HUDEP-2 (cell line): ENCODE data around the gene TTC12.

ENCODE experiments used
- DNase-seq, 76 experiments: peaks; one replicate each; lab custom pipeline; 2025; ENCODE audit not compliant: unreplicated experiment in 76 of 76; lab: John Stamatoyannopoulos, UW

TTC12 gene

DNA sequence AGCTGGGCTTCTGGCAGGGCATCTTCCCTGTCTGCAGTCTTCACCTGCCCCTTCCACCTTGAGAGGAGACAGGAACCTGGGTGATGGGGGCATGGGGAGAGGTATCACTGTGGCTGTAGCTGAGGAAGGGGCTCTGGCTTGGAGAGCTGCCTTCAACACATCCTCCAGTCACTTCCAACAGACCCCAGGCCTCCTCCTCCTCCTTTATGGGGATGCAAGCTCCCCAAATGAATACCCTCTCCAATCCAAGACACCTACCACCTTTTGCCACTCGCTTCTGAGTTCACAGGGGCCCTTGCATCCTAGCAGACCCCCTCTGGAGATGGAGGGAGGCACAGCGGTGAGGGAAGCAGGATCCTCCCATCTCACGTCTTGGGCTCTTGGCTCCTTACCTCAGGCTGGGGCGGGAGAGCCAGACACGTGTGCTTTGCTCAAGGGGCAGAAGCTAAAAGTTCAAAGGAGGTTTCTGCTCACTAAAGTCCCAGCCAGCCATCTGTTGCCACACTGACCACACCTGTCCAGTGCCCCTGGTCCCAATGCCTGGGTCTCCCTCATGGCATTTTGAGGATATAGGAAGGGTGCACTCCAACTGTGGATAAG is 86.3 kb downstream of the TTC12 start:
- DNase-seq, result no peak

DNA sequence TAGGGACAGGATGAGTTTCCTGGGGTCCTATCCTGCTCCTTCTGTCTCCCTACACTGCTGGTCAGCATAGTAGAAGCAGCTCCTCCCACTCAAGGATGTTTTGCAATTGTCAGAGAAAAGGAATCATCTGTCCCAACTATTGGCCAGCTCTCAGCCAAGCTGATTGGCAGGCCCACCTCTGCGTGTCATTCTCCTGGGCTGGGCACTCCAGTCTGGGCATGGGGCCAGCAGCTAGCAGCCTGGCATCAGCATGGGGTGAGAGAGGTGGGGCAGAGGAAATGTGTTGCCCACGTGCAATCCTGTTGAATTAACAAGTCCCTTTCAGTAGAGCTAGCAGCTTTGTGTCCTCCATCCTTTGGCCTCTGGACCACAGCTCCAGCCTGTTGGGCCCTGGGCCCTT is 87.3 kb downstream of the TTC12 start:
- DNase-seq, result peak in 52 of 76 experiments; percentile 1 to 65 (median 28)

DNA sequence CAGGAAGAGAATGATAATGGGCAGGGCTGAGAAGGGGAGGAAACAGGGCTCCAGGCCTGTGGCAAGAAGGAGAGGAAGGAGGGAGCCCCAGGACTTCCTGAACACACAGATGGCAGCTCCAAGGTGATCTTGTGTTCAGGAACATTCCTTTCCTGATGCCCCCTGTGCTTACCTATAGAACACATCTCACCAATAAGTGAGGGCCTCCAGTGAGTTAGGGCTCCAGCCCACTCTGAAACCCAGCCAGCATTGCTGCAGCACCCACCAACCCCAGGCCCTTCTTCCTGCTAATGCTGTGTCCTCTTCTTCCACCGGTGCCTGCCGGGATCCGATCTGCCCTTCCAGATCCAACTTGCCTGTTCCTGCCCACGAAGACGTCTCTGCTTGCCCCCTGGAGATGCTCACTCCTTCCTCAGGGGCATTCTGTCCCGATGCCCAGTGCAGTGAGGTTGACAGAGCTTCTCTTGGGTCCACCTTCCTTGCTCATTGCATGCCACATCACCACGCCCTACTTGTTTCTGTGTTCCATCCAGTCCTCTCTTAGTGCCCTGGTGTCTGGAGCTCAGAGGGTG is 90.6 kb downstream of the TTC12 start:
- no peak for DNase-seq

DNA sequence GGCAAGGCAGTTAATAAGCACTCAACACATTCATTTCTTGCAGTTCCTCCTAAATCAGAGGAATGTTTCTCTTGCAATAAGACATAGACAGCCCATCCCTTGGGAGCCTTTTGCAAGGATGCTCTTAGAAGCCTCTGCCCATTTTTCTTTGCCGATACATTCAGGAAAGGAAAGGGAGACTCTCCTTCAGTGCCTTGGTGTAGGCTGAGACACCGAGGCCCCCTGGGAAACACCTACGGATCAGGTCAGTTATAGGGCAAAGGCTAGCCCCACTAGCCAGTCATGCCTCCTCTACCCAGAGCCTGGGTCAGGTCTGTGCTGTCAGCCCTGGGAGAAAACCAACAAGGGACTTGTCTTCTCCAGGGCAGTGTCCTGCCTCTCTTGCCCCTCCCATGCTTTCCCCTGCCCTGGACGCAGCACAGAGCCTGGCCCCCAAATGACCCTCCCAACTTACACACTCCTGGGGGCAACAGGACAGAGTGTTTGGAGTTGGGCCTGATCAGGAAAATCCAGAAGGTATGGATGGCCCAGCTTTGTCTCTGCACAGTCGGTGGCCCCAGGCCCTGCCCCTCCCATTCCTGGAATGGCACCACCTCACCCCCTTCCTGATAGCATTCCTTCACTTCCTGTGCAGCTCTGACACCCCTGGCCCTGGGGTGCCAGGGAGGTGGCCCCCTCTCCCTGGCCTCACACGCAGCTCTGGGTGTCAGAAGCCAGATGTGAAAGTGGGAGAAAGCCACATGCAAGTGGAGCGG is 91.5 kb downstream of the TTC12 start:
- DNase-seq, result no peak

DNA sequence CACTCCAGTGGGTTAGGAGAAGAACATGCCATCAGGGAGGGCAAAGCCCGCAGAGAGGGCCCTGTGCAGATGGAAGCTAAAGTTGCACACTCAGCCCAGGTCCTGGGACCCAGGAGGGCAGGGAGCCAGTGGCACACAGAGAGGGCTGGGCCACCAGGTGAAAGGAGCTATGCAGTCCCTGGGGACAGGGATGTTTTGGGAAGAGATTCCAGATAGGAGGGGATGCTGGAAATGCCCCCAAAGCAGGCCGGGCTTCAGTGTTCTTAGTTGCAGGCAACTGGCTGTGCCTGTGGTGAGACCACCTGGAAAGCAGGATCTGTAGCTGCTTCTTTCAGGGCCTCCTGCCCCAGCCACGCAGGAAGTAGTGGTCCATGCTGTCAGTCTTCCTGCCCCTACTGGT is 92.8 kb downstream of the TTC12 start:
- no peak for DNase-seq

DNA sequence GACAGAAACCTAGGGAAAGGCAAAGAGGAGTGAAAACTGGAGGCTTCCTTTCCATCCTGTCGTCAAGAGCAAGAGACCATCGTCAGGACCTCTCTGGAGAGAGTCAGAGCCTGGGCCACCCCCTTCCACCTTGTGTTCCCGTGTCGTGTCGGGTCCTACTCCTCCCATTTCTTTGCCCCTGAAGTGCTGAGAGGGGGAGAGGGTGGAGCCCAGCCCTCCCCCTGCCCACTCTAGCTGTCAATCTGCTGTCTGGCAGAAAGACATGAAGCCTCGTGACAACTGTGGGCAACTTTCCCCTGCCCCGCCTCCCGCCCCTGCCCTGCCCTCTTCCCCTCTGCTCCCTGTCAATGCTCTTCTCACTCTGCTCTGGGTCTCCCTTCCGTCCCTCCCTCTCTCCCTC is 93.8 kb downstream of the TTC12 start:
- DNase-seq, result no peak

DNA sequence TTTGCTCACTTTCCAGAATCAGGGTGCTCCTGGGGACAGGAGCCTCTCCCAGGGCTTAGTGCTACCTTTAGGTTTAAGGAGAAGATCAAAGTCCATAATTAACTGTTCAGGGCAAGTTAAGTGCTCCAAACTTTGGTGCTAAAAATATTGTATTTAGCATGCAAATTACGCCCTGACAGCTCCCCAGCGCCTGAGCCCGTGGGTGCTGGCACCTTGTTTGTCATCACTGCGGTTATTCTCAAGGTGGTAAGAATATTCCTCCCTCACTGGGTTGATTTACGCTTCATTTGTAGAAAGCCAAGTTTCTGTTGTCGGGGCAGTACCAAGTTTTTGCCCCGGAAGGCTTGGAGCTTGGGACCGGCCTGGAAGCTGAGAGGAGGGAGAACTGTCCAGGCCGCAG is 94.5 kb downstream of the TTC12 start:
- DNase-seq, result no peak

DNA sequence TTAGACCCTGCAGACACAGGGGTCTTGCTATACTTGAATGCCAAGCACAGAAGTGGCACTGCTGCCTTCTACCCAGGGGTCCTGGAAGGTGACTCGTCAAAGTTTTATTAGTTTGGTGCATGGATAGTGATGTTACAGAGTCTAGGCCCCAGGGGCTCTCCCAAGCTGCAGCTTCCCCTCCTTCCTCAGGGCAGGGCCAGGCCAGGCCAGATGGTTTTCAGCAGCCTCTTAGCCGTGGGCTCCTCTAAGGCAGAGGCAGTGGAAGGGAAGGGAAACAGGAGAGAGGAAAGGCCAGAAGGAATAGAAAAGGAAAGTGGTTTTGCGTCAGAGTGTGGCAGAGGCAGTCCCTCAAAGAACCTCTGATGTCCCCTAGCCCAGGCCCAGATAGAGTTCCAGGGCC is 95.1 kb downstream of the TTC12 start:
- DNase-seq, result no peak

DNA sequence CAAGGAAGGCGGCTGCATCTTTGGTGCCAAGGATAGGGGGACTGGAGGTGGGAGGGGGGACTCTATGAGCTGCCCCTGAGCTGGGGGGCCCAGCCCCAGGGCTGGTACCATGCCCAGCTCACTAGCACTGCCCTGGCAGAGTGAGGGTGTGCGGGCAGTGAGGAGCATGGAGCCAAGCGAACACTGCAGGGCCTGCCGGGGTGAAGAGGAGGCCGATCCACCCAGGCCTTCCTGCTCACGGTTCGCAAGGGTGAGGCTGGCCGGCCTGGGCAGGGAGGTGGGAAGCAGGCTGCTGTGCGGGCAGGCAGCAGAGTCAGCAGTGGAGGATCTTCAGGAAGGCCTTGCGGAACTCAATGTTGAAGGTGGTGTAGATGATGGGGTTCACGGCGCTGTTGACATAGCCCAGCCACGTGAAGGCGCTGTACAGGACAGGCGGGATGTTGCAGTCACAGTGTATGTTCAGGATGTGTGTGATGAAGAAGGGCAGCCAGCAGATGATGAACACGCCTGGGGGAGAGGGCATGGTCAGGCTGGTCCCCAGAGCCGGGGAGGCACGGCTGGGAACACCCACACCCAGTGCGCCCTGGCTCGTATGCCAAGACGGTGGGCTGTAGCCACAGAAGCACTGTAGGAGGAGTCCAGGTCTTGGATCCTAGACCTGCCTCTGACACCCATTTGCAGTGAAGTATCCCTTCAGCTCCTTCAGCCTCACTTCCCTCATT is 96.2 kb downstream of the TTC12 start:
- DNase-seq, result no peak

DNA sequence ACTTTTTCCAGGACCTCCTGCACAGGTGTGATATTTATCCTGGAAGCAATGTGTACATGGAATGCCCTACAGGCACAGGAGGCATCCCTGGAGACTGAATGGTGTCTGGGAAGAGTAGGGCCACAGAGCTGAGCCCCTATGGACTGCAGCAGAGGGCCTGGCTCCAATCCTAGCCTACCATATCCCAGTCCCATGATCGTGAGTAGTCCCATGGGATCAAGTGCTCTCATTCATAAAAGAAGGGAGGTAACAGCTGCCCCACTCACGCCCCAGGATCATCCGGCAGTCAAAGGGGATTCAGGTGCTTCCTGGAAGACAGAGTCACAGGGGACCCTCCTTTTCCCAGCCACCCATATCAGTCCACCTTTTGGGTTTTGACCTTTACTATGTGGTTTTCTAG is 97.2 kb downstream of the TTC12 start:
- DNase-seq, result no peak

DNA sequence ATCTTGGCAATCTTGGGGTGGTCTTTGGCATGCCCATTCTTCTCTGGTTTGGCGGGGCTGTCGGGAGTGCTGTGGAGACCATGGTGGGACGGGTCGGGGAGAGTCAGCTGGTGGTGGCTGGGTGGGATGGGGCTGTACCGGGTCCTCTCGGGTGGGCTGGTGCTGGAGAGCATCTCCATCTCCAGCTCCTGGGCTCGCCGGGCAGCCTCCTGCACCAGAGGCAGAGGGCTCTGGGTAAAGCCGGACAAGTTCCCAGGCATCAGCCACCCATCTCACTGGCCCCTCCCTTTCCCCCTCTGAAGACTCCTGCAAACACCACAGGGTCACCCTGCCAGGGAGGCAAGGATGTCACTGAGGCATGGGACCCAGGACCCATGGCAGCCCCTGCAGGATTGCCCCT is 98.3 kb downstream of the TTC12 start:
- DNase-seq, result no peak

DNA sequence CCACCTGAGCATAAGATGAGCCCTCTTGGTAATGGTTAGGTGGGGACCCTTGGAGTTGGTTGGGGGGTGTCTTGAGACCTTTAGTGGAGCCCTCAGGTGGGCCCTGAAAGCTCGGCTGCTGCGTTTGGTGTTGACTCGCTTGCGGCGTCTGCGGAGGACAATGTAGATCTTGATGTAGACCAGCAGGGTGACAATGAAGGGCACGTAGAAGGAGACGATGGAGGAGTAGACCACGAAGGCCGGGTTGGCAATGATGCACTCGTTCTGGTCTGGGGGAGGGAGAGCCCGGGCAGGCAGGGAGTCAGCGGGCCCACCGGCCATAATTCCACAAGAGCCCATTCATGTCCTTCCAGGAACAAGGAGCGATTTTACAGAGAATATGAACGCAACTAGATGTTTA is 101.0 kb downstream of the TTC12 start:
- no peak for DNase-seq
